IPS-NIHi7 (cell line): ENCODE data around the gene LENEP.

Source experiments
- DNase-seq: peaks from one replicate; pipeline ENCODE4 v3.0.0; 2012; ENCODE audit warnings: mixed read lengths; ENCODE audit errors: extremely low spot score

The LENEP gene

DNA sequence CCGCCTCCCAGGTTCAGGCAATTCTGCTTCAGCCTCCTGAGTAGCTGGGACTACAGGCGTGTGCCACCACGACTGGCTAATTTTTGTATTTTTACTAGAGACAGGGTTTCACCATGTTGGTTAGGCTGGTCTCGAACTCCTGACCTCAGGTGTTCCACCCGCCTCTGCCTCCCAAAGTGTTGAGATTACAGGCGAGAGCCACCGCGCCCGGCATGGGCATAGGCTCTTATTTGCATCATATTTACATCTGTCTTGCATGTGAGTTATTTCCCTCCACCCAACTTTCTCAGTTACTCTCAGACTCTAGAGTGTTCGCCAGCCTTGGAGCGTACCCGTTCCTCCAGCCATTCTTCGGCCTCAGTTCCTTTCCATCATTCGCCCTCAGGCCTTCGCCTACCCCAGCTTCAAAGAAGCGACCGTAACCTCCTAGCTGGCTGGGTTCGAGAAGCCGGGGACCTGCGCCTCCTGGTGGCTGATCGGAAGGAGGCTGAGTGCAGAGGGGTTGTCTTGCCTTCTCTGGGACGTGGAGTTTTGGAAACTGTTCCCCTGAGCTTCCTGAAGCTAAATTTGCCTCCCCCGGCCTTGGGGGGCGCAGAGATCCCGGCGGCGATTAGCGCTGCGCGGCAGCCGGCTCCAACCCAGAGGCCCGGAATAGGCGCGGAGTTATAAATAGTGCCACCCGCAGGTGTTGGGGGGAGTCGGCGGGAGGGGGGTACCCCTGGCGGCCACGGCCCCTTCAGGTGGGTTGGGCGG lies 5.6 kb downstream of the LENEP start:
- peak; percentile 82 for DNase-seq

DNA sequence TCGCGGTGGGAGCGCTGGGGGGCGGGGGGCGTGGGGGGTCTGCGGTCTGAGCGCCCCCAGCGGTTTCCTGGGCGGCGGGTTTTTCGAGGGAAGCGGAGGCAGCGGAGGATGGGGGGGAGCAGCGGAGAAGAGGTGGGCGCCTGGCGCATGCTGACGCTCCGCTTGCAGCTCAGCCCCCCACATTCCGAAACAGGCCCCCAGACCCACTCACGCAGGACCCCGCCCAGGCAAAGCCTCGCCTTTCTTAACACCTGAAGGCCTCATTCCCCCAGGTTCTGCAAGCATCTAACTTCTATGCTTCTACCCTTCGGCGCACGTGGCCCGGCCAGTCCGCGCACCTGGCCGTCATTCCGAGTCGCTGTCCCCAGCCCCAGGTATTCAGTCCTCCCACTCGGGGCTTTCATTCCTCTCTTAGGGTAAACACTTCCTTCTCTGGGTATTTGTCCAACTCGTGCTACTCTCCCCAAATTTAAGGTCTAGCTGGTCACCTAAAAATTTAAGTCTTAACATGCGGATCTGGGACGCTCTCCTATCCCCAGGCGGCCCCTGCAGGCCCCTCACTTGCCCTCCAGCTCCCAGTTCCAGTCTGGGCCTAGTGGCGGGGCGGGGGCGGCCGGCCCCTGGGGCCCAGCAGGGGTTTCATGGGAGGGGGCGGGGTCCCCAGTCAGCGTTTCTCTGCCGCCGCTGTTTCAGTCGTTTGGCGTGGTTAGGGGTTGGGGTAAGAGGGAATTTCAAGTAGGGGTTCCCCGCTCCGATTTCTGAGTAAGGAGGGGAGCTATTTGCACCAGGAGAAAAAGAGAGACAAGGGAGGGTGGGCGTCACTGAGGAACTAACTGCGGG lies 6.4 kb downstream of the LENEP start:
- DNase-seq = peak; percentile 65

DNA sequence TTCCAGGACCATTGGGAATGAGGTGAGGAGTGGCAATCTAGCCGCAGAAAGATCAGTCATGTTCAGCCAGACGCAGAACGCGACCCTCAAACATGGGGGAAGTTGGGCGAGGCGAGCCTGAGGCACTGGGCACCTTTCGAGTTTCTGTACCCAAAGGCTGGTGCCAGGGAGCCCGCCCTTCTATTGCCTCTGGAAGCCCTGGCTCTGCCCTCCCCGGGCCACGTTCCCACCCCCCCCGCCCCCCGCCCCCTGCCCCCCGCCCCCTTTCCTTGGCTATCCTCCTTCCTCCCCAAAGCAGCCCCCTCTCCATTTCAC lies 7.0 kb downstream of the LENEP start:
- DNase-seq = no peak

DNA sequence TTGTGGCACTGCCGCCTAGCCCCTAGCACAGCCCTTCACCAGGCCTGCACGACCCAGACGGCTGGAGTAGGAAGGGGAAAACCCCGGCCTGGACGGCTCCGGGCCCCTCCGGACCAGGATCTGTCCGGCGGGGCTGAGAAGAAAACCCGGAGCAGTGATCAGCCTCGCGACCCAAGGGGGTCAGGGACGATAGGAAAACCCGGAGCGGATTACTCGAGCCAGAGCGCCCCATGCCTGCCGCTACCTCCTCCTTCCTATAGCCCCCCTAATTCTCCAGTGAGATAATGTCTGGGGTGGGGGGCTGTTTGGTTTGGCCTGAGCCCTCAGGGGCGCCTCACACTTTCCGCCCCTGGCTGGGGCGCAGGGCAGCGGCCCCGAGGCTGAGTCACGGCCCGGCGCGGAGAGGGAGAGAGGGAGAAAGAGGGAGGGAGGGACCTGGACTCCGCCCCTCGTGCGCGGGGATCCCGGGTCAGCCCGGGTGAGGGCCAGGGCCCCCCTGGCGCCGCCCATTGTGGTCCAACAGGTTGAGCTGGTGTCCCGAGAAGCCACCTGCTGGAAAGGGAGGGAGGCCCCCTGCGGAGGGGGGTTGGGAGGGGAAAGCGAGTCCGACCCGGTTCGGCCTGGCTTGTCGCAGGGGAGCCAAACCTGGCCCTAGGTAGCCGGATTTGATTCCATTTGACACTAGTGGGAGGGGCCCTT lies 7.5 kb downstream of the LENEP start:
- peak; percentile 86 for DNase-seq

DNA sequence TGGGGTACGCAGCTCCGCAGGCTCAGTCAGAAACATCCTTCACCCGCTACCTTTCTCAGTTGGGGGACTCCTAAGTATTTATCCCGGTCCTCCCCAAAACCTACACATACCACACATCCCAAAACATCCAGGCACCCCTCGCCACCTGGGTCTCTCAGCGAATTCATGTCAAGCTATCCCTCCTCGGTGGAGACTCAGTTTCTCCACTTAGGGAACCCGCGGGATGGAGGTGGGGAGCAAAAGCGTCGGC lies 8.0 kb downstream of the LENEP start:
- no peak for DNase-seq

DNA sequence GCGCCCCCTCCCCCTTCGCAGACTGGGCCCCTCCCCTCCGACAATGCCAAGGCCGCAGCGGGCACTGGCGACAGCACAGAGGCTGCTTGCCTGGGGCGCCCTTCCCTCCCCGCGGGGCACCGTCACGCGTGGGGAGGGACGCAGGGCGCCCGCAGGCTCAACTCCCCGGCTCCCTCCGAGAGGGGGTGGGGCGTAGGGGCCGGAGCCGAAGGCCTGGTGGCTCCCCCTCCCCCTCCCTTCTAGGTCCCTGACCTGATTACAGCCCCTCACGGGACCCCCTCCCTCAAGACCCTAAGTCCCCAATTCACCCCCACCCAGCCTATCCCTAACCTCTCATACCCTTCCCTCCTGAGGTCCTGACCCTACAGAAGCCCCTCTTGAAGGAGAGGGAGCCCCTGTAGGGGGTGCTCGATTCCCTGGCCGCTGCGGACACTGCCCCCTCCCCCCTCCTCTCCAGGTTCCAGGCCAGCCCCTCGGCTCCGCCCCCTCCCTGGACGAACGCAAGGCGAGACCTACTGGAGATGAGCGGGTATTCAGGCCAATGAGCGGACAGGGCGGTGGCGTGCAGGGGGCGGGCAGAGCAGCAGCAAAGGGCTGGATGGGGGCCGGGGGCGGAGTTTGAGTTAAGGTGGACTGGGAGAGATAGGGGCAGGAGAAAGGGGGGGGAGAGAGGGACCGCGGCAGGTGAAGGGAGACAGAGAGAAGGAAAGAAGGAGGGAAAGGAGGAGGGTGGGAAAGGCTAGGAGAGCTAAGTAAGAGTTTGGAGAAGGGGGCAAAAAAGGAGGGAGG lies 8.5 kb downstream of the LENEP start:
- peak; percentile 91 for DNase-seq

DNA sequence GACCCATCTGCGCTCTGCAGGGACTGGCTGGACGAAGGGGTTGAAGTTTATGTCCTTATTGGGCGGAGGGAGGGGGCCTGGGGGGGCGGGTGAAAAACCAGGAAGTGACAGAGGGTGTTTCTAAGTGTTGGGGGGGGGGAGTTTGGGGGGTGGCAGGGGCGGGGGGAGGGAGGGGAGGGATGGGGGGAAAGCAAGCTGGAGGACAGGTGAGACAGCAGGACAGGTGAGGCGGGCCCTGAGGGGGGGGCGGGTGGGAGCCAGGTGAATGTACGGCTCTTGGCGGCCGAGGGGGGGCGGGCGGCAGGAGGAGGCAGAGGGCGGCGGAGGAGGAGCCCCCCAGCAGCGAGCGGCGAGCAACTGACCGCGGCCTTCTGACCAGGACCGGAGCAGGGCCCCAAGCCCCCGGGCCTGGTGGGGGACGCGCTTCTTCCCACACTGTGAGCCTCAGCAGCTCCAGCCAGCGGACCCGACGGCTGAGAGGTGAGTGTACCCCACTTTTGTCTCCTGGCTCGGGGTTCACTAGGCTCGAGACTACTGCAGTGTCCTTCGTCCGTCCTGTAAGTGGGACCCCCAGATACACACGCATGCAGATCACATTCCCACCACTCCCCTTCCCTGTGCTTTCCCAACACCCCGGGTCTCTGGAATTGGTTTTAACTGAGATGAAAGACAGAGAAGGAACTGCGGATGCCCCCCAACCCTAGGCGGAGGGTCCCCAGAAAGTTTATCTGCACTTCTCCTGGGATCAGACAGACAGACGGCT lies 9.3 kb downstream of the LENEP start, which contains the start of gene ZBTB7B:
Gene ZBTB7B, plus strand, starts transcription at position 339 of the 763 bp plus-strand sequence. CDS start 11,859 bp downstream, outside the sequence.
- no peak for DNase-seq

DNA sequence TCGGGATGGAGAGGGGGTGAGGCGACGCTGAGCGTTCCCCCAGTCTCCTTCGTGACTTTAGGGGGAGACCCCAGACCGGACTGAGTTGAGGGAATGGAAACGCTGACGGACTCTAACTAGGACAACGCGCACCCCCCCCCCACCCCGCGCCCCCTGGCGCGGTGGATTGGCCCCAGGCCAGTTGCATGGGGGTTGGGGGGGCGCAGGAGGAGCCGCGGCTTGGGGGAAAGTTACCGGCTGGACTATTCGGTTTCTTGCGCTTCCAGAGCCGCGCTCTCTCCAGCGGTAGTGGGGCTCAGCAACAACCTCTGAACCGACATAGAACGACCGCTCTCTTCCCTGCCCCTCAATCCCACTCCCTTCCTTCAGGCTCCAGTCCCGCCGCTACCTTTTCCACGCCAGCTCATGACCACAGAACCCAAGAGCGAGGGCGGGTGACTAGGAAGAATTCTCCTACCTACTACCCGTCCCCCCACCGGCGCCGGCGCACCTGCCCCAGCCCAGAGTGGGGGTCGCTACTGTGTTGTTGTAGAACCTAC lies 9.9 kb downstream of the LENEP start:
- DNase-seq = no peak

DNA sequence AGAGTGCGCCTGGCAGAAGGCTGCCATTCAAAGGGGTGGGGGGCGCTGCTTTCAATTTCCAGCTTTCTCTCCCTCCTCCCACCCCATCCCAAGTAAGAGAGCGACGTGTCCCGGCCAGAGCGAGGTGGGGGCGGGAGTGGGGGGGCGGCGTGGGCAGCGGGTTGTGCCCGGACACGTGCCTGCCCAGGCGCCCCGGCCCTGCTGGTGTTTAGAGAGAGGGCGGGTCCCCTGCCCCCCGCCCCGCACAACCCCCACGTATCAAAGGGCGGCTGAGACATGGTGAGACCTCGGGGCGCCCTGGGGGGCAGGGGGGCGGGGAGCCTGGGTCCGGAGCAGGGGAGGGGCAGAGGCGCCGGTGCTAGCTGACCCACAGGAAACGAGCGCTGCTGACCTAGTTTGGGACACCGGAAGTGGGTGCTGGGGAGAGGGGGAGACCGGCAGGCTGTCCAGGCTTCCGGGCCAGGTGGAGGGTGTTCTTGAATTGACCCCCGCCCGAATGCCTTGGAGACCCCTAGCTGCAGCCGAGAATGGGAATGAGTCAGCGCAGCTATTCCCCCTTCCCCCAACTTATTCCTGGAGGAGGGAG lies 10.5 kb downstream of the LENEP start:
- DNase-seq = peak; percentile 53

DNA sequence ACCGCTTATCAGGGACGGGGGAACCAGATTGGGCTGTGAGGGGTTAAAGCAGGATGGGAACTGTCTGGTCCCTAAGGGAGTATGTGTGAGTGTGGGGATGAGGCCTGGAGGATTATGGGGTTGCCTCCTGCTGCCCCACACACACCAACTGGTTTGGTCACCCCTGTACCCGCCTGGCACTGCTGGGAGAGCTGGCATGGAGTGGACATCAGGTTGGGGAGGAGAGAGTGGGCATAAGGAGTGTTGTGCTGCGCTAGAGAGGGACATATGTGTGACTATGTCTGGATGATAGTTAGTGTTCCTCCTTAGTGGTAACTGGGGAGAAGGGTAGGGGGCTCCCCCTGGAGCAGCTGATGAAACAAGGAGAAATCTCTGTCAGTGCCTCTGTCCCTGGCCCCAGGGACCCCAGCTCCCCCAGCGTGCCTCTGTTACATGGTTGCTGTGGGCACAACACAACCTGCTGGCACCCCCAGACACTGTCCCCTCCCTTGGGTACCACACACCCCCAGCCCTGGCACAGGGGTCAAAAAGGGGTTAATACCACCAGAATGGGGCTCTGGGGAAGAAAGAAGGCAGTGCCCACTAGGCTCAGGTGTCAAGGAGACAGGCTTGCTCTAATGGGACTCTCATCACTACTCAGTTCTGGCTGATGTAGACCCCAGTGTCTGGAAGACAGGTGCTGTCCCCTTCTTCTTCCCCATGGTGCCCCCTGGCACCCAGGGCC lies 11.1 kb downstream of the LENEP start:
- no peak for DNase-seq

DNA sequence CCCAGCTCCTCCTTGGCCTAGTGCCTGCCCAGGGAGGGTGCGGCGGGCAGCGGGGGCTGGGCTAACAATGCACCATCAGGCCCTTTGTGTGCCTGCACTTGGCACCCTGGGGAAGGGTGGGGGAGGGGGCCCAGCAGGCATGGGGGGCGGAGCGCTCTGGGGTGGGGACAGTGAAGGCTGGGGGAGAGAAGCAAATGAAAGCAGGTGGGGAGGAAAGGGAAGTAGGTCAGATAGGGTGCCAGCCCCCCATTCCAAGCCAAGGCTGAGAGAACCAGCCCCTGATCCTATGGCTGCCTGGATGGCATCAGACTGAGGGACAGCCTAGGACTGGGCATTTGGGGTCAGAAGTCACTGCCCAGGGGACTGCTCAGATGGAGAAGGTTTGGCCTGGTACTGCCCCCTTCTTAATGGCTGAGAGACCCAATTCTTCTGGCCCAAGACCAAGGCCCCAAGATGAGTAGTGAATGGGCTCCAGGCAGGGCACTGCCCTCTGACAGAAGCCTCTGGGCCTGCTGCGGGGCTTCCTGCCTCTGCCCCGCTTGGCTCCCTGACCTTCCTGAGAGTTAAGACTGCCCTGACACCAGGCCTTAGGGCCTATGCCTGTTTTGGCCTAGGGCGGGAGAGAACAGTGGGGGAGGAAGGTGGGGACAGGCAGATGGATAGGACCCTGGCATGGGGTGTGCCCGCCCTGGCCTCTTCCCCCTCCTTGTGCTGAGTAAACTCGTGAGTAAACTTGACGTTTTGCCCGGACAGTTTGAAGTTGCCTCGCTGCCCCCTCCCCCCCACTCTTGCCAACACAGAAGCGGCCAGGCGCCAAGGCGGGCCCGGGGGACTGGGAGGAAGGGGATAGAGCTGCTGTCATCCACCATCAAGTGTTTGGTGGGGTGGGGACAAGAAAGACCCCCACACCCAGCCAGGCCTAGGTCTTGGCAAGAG lies 12.0 kb downstream of the LENEP start:
- DNase-seq = no peak

DNA sequence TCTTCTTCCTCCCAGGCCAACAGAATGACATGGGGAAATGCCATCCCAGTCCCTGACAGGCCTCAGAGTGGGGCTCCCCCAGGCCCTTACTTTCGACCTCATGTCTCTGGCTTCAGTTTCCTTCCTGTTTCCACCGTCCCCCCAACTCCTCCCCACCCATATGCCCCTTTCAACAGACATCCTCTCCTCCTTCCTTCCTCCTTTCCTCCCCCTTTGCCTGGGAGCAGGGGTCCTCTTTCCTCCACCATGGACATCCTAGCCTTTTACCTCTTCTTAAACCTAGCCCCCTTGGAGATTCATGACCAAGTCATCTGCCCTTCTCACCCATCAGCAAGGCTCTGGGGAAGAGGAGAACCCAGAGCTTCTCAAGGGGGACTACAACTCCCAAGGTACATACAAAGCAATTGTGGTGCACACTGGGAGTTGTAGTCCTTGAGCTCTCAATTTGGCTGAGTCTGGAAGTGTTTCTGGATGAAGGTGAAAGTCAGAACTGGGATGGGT lies 13.3 kb downstream of the LENEP start:
- DNase-seq = no peak

DNA sequence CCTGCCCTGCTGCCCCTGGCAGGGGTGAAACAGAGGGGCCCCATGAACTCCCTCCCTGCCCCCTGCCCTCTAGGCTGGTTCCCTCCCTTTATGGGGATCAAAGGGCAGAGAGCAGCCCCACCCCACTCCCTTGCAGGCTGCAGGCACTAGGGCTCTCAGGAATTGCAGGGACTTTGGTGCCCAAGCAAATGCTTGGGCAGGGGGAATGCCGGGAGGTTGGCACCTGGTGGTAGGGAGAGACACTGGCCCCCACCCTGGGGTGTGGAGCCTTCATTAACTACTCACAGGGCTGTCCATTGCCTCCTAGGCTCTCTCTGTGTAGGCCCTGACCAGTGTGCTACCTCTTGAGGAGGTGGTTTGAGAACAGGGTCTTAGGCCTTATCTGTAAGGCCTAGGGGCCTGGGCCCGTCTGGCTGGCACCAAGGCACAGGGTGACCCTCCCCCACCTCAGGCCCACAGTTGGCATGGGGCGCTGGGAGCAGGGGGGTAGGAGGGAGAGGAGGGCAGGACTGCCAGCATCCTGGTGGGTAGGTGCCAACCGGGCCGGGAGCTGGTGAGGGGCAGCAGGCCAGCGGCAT lies 14.0 kb downstream of the LENEP start:
- DNase-seq = no peak

DNA sequence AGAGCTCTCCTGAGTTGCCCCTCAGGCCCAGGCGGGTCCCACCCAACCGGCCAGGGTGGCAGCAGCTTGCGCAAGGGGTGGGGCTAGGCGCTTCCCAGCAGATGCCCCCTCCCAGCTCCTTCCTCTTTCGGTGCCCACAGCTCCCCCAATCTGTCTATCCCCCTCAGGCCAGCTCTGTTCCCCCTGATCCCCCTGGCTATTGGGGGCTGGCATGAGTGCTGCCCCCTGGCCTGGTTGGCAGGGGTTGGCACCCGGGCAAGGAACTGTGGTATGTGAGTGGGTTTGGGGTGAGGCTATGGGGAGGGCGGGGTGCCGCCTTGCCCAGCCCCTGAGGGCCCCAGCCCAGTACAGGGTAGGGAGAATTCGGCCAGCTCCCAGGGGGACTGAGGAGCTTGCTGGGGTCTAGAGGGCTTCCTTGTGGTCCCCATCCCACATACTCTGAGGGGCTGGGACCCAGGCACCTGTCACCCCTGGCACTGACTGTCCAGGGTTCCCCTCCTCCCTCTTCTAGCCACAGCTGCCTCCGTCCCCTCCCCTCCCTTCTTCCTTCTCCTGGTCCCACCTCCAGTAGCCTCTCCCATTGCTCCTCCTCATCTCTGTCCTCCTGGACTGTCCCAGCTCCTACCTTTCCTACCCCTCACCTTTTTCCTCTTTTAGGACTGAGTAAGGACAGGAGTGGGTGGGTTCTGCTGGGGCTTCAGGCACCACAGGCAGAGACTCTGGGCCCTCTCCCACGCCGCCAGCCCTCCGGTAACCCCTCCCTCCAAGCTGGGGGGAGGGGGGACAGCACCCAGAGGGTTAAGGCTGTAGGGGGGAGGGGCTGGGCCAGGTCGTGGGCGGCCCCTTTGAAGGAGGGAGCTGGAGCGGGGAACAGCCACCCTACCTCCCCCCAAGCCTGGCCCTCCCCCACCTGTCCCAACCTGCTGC lies 14.9 kb downstream of the LENEP start:
- no peak for DNase-seq

DNA sequence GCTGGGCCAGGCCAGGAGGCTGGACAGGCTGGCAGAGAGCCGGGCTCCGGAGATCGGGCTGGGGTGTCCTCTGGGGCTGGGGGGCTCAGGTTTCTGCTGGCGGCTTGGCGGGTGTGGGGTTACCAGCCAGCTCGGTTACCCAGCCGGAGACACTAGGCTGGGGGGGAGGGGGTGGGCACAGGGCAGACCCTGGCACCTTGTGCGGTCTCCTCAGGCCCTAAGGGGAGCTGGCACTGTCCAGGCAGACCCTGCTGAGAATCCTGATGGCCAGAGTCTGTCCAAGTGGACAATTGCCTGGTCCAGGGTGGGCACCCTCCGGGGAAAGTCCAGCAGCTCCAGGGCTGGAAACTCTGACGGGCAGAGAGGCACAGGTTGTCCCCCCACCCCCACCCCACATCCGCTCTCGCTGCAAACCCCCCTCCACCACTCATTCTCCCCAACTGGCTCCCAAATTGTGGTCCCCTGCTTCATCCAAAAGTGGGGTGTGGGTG lies 15.9 kb downstream of the LENEP start:
- no peak for DNase-seq

DNA sequence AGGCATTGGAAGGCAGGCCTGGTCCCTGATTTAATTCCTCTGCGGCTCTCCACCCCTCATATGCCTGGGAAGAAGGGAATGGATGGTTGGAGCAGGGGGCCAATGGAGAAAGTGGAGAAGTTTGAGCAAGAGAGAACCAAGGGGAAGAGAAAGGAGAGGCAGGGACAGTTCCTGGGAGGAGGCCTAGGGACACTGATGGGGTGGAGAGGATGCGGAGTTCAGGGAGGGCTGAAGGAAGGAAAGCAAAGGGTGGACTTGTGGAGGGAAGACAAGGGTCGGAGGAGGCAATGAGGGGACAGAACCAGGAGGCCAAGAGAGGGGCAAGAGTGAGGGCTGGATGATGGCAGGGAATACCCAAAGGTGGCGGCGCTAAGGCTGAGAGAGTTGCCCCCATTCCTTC lies 16.4 kb downstream of the LENEP start:
- DNase-seq = no peak
